ENCODE results near the gene CDKN1A.

The CDKN1A gene

DNA sequence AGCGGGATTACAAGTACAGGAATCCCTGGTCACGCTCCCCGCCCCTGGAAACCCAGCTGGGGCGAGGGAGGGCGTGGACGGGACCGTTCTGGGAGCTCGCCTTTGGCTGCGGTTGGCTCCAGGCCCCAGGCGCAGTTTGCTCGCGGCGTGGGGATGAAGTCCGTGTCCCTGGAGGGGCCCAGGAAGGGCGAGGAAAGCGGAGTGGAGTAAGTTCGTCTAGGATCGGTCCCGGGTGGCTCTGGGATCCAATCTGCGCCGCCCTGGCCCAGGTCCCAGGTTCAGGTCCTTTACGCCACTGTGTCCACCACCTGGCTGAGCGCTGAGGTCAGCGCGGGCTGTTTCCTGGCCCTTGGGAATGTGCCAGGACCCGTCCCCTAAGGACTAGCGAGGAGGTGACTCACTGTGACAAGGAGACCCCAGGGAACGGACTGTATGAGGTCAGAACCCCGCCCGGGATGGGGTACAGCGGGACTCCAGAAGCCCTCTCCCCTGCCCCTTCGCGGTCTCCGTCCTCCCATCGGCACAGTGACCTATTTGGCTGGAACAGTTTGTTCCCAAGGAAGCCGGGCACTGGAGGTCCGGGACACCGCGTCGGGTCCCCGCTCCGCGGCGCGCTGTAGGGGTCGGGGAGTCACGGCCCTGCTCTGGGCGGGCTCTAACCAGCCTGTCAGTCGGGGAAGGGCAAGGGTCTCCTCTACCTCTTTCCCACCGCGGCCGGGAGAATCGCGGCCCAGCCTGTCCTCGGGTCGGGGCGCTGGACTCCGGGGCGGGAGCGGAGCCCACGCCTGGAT, 724 bp downstream of the CDKN1A start:
- FAIRE-seq: no peak

DNA sequence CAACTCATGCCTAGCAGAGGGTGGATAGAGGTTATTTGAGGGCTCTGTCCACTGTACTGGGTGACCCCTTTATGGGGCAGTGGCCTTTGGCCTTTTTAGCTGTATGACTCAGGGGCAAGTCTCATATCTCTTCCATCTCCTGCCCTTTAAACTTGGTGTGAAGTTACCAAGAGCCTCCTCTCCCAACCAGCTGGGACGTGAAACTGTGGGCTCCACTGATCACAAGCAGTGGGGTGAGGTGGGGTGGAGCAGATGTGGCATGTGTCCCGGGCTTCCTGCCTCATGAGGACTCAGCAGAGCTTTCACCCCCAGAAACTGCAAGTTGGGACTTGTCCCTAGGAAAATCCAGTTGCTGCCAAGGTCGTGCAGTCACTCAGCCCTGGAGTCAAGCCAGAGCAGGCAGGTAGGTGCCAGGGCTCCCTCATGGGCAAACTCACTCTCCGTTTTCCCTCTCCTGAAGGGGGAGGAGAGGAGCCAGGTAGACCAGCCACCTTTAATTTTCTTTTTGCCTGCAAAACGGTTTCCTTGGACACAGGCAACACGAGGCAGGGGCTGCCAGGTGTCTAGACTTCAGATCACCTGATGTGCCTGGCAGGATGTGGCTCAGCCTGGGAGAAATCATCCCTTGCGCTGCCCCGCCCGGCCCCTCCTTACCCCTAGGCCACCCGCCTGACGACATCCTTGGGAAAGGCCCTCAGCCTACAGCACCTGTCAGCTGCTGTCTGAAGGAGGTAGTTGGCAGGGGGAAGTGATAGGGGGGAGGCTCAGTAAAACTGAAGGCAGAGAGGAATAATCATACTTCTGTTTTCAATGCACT, 4.0 kb downstream of the CDKN1A start:
- no peak for FAIRE-seq

DNA sequence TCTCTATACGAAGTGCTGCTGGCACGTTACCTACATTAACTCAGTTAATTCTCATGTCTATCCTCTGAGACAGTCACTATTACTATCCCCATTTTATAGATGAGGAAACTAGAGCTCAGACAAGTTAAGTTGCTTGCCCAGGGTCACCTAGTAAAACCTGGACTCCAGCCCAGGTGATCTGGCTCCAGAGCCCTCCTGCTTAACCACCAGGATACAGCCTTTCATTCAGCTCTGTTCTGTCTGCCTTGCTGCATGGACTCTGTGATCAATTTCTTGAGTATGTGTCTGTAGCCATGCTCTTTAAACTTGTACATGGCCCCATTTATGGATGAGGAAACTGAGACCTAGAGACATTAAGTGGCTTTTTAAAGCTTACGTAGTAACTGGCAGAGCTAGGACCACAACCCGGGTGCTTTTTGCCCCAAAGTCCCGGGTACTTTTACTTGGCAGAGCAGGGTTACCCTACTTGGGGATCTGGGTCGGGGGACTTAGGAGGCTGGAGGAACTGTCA, 4.7 kb downstream of the CDKN1A start:
- no peak for FAIRE-seq

DNA sequence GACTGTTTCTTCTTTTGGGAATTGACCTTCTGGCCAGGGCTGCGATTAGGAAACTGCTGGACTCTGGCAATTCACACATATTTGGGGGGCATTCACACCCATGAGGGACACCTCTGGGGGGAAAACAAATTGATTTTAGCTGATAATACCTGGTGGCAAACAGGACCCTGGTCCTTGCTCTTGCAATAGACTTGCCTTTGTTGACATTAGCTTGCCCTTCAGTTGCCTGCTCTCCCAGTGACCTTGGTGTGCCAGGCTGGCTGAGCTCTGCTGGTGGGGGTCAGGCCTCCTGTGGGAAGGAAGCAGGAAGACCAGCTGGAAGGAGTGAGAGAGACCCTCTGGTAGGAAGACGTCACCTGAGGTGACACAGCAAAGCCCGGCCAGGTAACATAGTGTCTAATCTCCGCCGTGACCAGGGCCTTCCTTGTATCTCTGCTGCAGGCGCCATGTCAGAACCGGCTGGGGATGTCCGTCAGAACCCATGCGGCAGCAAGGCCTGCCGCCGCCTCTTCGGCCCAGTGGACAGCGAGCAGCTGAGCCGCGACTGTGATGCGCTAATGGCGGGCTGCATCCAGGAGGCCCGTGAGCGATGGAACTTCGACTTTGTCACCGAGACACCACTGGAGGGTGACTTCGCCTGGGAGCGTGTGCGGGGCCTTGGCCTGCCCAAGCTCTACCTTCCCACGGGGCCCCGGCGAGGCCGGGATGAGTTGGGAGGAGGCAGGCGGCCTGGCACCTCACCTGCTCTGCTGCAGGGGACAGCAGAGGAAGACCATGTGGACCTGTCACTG, 5.3 kb downstream of the CDKN1A start:
- no peak for FAIRE-seq

DNA sequence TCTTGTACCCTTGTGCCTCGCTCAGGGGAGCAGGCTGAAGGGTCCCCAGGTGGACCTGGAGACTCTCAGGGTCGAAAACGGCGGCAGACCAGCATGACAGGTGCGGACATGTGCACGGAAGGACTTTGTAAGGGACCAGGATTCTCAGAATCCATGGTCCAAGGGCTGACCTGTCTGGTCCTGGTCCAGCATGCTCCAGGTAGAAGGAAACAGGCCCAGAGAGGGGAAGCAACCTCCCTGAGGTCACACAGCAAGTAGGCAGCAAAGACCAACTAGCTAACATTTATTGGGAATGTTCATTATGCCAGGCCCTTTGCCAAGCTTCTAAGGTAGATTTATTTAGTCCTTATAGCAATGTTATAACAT, 5.9 kb downstream of the CDKN1A start:
- FAIRE-seq: no peak

DNA sequence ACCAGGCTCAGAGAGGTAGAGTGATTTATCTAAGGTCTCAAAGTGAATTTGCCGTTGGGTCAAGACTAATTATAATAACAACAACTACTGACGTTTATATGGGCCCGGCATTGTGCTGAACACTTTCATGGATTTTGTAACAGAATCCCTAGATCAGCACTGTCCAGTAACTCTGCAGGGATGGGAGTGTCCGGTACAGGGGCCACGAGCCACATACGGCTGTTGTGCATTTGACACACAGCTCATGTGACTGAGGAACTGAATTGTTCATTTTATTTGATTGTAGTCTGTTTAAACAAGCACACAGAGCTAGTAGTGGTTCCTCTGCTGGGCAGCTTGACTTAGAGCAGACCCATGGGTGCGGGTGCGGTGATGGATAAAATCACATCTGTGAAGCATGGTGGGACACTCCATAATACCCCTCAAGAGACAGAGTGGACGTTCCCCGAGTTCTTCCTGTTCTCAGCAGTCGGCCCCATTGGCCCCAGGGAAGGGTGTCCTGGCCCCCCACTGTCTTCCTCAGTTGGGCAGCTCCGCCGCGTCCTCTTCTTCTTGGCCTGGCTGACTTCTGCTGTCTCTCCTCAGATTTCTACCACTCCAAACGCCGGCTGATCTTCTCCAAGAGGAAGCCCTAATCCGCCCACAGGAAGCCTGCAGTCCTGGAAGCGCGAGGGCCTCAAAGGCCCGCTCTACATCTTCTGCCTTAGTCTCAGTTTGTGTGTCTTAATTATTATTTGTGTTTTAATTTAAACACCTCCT, 6.8 kb downstream of the CDKN1A start:
- FAIRE-seq: no peak

DNA sequence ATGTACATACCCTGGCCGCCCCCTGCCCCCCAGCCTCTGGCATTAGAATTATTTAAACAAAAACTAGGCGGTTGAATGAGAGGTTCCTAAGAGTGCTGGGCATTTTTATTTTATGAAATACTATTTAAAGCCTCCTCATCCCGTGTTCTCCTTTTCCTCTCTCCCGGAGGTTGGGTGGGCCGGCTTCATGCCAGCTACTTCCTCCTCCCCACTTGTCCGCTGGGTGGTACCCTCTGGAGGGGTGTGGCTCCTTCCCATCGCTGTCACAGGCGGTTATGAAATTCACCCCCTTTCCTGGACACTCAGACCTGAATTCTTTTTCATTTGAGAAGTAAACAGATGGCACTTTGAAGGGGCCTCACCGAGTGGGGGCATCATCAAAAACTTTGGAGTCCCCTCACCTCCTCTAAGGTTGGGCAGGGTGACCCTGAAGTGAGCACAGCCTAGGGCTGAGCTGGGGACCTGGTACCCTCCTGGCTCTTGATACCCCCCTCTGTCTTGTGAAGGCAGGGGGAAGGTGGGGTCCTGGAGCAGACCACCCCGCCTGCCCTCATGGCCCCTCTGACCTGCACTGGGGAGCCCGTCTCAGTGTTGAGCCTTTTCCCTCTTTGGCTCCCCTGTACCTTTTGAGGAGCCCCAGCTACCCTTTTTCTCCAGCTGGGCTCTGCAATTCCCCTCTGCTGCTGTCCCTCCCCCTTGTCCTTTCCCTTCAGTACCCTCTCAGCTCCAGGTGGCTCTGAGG, 7.6 kb downstream of the CDKN1A start:
- no peak for FAIRE-seq

DNA sequence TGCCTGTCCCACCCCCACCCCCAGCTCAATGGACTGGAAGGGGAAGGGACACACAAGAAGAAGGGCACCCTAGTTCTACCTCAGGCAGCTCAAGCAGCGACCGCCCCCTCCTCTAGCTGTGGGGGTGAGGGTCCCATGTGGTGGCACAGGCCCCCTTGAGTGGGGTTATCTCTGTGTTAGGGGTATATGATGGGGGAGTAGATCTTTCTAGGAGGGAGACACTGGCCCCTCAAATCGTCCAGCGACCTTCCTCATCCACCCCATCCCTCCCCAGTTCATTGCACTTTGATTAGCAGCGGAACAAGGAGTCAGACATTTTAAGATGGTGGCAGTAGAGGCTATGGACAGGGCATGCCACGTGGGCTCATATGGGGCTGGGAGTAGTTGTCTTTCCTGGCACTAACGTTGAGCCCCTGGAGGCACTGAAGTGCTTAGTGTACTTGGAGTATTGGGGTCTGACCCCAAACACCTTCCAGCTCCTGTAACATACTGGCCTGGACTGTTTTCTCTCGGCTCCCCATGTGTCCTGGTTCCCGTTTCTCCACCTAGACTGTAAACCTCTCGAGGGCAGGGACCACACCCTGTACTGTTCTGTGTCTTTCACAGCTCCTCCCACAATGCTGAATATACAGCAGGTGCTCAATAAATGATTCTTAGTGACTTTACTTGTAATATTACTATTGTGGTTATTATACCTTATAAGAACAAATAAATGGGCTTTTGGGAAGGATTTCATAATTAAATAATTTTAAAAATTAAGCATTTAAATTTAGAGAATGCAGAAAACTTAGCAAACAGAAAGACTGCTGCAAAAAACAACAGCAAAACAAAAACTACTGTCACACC, 8.4 kb downstream of the CDKN1A start:
- no peak for FAIRE-seq

DNA sequence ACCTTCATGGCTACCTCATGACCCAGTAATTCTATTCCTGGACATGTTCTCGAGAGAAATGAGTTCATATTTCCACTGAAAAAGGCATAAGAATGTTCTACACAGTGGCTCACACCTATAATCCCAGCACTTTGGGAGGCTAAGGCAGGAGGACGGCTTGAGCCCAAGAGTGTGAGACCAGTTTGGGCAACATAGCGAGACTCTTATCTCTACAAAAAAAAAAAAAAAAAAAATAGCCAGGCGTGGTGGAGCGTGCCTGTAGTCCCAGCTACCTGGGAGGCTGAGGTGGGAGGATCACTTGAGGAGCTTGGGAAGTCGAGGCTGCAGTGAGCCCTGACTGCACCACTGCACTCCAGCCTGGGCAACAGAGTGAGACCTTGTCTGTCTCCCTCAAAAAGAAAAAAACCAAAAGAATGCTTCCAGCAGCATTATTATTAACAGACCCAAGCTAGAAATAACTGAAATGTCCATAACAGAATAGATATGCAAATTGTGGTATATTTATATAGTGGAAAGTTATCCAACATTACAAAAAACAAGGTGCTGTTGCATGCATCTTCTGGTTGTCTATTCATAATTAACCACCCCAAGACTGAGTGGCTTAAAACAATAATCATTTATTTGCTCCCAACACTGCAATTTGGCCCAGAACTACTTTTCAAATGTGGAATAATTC, 9.7 kb downstream of the CDKN1A start:
- no peak for FAIRE-seq

DNA sequence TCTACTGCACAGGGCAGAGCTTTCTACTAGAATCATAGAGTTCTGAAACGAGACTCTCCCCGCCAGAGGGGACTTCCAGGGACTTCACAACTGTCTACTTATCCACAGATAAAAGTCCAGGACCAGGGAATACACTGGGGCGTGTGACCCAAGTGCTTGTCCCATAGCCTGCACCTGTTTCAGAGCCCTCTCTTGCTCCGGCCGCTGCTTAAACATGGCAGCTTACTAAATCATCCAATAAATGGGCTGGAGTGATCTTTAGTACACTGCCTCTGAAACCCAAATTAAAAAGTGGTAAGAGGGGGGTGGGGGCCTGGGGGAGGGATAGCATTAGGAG, 10.2 kb downstream of the CDKN1A start:
- FAIRE-seq: no peak

DNA sequence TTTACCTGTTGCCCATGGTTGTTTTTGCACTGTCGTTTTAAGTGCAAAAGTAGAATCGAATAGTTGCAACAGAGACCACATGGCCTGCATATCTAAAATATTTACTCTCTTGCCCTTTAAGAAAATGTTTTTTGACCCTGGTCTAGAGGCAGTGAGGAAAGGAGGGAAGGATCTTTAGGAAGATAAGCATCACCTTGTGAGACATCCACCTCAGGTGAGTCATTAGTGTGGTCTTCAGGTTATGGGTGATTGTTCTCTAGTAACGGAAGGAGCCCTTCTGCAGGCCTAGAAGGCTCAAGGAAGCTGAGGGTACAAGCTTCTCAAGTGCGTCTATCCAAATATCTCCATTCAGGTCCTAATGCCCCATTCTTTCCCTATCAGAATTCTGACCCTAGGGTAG, 12.5 kb downstream of the CDKN1A start:
- no peak for FAIRE-seq

DNA sequence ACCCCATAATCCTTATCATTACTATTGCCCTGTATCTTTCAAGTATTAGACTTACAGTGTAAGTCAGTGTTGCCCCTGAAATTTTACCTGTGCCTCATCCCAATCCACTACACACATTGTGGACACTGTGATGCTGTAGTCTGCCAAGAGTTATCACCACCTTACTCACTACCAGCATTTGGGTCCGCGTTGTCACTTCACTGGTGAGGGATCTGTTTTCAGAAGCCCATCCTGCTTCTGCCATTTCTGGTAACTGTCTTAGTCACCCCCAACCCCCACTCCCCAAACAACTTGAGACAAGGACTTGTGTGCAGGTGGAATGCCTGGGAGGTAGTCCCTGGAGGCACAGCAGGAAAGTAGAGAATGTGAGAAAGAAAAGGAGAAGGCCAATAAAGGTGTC, 13.1 kb downstream of the CDKN1A start:
- no peak for FAIRE-seq

DNA sequence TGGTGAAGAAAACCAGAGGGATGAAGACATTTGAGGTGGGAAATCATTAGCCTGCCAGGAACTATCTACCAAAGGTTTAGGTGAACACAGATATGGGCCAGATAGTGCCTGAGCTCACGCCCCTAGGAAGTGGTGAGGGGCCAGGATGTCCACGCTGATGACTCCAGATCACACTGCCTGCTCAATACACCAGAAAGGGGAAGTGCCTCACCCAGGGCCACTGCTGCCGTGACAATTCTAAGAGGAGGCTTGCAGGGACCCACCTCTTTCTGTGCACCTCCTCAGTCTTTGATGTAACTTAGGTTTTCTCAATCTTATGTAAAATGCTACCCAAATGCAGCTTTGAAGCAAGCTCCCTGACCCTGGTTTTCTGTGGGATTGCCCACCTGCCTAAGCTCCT, 13.7 kb downstream of the CDKN1A start:
- FAIRE-seq: no peak

DNA sequence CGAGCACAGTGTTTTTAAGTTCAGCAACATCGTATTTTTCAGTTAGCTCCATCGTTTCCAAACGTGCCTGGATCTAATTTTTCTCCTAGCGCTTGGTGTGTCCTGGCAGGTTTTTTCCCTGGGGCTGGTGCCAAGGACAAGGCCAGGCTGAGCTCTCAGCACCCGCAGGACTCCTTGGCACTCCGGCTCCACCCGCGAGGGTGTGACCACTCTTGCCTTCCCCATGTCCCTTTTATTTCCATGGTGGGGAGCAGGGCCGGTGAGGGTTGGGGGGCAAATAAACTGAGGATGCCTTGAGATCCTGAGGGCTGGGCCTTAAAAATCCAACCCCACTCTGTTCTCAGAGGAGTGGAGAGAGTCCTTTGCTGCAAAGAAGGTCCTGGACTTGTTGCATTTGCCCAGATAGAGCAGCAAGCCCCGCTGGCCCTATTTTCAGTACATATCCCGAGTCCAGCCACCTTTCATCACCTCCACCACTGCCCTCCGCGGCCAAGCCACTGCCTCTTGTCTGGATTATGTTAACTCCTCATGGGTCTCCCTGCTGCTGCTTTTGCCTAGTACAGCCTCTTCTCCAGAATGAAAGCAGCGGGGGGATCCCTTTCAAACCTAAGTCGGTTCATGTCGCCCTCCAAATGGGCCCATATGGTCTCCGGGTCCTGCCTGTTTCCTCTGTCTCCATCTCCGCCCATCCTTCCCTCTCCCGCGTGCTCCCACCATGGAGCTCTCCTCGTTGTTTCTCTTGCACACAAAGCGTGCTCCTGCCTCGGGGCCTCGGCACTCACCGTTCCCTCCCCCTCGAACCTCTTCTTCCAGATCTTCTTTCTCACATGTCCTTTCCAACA, 14.6 kb downstream of the CDKN1A start:
- no peak for FAIRE-seq

DNA sequence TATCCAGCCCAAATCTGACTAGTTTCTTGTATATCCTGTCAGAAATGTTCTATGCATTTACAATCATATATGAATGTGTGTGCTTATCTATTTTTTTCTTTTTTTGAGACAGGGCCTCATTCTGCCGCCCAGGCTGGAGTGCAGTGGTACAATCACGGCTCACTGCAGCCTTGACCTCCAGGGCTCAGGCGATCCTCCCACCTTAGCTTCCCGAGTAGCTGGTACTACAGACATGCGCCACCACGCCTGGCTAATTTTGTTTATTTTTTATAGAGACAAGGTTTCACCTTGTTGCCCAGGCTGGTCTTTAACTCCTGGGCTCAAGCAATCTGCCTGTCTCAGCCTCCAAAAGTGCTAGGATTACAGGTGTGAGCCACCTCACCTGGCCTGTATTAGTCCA, 16.1 kb downstream of the CDKN1A start:
- no peak for FAIRE-seq

DNA sequence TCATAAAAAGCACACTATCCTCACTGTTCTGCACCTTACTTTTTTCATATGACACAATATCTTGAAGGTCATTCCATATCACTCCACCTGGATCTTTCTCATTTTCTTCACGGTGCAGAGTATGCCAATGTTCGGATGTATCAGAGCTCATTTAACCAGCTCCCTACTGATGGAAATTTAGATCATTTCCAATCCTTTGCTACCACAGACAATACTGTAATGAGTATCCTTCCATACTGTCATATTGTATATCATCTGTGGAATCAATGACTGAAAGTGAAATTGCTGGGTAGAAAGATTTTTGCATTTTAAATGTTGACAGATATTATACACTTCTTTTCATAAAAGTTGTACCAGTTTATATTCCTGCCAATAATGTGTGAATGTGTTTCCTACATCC, 16.9 kb downstream of the CDKN1A start:
- FAIRE-seq: no peak

DNA sequence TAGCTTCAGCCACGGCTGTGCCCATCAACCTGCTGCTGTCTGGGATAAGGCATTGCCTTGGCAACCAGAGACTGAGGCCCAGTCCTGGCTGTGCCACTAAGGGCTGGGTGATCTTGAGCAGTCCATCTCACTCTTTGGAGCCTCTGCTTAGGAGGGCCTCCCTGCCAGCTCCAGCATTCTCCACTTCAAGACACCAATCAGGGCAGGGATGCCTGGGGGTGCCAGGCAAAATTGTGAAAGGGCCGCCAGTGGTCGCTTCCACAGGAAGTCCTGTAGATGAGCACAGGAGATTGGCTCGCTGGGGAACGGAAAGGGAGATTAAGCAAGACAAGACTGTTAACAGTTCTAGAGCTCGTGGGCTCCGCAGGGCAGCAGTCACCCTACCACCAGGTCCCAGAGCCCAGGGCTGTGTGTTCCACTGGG, 19.0 kb downstream of the CDKN1A start, which contains the start of gene RAB44:
Gene RAB44, plus strand, starts transcription at position 346 of the 423 bp plus-strand sequence. CDS start 6,410 bp downstream, outside the sequence.
- no peak for FAIRE-seq

DNA sequence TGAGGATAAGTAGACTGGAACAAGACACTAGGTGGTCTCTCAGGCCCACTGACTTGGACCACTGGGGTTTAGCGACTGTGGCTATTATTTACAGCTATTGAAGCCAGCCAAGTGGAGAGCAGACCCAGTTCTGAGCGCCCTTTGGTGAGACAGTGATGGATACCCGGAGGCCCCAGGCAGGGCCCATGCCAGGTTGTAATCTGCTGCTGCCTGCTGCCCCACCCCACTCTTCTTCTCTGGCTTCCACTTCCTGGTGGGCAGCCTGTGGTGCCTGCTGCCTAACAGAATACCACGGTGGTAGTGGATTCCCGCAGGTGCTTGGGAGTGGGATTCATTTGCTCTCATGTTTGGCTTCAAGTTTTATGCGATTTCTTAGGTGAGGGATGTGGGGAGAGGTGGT, 19.7 kb downstream of the CDKN1A start:
- FAIRE-seq: no peak

DNA sequence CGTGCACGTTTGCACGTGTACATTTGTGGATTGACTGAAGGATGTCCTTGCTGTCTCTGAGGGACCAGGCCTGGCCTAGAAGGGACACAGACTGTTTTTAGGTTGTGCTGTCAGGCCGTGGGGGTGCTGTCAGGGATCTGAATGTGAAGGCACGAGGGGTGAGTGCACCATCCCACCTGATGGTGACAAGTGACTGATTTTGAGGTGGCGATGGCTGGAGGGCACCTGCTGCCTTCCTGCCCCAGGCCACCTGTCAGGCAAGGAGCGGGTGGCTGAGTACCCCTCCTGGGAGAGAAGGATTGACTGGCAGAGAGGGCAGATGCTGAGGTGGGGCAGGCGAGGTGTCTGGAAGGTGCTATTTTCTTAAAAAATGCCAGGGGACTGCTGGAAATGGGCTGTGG, 20.4 kb downstream of the CDKN1A start:
- FAIRE-seq: no peak
